Upper lobe of right lung (tissue), 1 donor: ENCODE data around the gene SDF4. TPM values are rescaled to one million over a fixed set of nuclear protein-coding genes. Genes with fewer than 3 reads are reported as not detected.

ENCODE experiments used
- ATAC-seq: fragments of 200-7000 bp; cut with Tn5 transposase; one replicate; pipeline ENCODE4 v1.9.1; 2020; ENCODE audit warnings: mild to moderate bottlenecking, moderate library complexity
- DNase-seq: peaks from one replicate; pipeline ENCODE4 v3.0.0-alpha.2; 2020
- H3K27ac ChIP-seq: fragments of 200-600 bp; one replicate; pipeline ENCODE4 v1.8.0; 2022
- H3K27me3 ChIP-seq: fragments of 200-600 bp; one replicate; pipeline ENCODE4 v1.8.0; 2022; ENCODE audit warnings: mild to moderate bottlenecking
- H3K36me3 ChIP-seq: fragments of 200-600 bp; one replicate; pipeline ENCODE4 v1.8.0; 2022
- H3K4me1 ChIP-seq: fragments of 200-600 bp; one replicate; pipeline ENCODE4 v1.8.0; 2022
- H3K4me3 ChIP-seq: fragments of 200-600 bp; one replicate; pipeline ENCODE4 v1.8.0; 2022; ENCODE audit warnings: mild to moderate bottlenecking
- H3K9me3 ChIP-seq: fragments of 200-600 bp; one replicate; pipeline ENCODE4 v1.8.0; 2022
- intact Hi-C: fragments of 100-400 bp; cut with DNase I; formaldehyde crosslinking; loops from one replicate; pipeline ENCODE4 v1.11.0; 2022
- total RNA-seq: library from RNA; stranded (reverse); fragmentation: NEBNext Ultra II Directional; extraction: Animal tissue kit (Norgen Biotek cat#: 25700); gene quantifications from one replicate; pipeline ENCODE4 v1.2.1, GENCODE V29; 2021
- TF ChIP-seq, protein P1 (sequence below): fragments of 200-600 bp; IDR thresholded peaks from one replicate; pipeline ENCODE4 v1.8.0; 2022; ENCODE audit warnings: antibody characterized with exemption
- donor health status: DM: no; HTN: yes; CAD: no; lungs with severe emphysema.

SDF4 gene
- total RNA-seq, 1 donor from 2014 or later, result 132 TPM

- ATAC-seq, result no peak
- TF ChIP-seq, protein P1, sequence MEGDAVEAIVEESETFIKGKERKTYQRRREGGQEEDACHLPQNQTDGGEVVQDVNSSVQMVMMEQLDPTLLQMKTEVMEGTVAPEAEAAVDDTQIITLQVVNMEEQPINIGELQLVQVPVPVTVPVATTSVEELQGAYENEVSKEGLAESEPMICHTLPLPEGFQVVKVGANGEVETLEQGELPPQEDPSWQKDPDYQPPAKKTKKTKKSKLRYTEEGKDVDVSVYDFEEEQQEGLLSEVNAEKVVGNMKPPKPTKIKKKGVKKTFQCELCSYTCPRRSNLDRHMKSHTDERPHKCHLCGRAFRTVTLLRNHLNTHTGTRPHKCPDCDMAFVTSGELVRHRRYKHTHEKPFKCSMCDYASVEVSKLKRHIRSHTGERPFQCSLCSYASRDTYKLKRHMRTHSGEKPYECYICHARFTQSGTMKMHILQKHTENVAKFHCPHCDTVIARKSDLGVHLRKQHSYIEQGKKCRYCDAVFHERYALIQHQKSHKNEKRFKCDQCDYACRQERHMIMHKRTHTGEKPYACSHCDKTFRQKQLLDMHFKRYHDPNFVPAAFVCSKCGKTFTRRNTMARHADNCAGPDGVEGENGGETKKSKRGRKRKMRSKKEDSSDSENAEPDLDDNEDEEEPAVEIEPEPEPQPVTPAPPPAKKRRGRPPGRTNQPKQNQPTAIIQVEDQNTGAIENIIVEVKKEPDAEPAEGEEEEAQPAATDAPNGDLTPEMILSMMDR, result no peak
- no peak overlapping the region for H3K27ac ChIP-seq
- DNase-seq, result no peak
- no peaks in the 10 kb centered on the region for H3K9me3 ChIP-seq
- H3K4me3 ChIP-seq, result no peak overlapping the region
- intact Hi-C loops, result no loop called here
- H3K4me1 ChIP-seq, result peaks cover 17% of the 10 kb centered on the region
- H3K36me3 ChIP-seq, result no peaks in the 10 kb centered on the region
- H3K27me3 ChIP-seq, result peaks cover 29% of the 10 kb centered on the region
These were observed 22.9 kb downstream of the SDF4 start for GRCh38 chr1:1208713-1209433.

- no peak overlapping the region for H3K4me3 ChIP-seq
These were observed 24.3 kb downstream of the SDF4 start for GRCh38 chr1:1207571-1207892.

GRCh38 chr1:1206966-1207531 lies 24.8 kb downstream of the SDF4 start:
- H3K27ac ChIP-seq, result no peak overlapping the region
- peaks cover 29% of the 10 kb centered on the region for H3K27me3 ChIP-seq
- TF ChIP-seq, protein P1, result no peak
- no peaks in the 10 kb centered on the region for H3K36me3 ChIP-seq
- intact Hi-C loops, result no loop called here
- H3K4me1 ChIP-seq, result peaks cover 6% of the 10 kb centered on the region
- no peak overlapping the region for H3K4me3 ChIP-seq
- DNase-seq, result no peak
- H3K9me3 ChIP-seq, result no peaks in the 10 kb centered on the region
- no peak for ATAC-seq

More at GRCh38 chr1:1207571-1207892, 24.3 kb downstream of the SDF4 start:
- ATAC-seq (no peak), DNase-seq (no peak)
- Histone ChIP-seq H3K4me1 (peaks cover 6% of the 10 kb centered on the region), H3K36me3 (no peaks in the 10 kb centered on the region), H3K27me3 (peaks cover 29% of the 10 kb centered on the region), H3K9me3 (no peaks in the 10 kb centered on the region), H3K27ac (no peak overlapping the region)
- TF ChIP-seq, protein P1, result no peak
- intact Hi-C loops, result no loop called here

DNA sequence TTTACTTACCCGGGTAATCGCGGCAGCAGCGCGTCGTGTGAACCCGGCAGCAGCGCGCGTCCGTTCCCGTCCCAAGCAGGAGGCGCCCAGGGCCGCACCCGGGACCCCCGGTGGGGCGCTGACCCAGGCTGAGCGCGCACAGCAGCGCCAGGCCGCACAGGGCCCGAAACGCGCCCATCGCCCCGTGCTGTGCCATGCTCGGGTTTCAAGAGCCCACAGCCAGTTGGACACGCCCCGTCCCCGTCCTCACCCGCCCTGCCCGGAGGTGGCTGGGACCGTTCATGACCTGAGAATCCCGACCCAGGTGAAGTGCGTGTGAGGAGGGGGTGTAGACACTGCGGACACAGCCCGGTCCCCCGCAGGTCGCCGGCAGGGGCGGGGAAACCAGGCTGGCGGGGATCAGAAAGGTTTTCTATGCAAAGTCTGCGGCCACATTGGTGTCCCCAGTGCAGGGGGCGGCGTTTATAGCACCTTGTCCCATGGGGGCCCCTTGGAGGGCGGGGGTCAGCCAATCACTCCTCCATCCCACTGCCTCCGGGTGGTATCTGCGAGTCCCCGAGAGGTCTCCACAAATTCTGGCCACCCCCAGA lies 25.3 kb downstream of the SDF4 start, which contains the start of gene TNFRSF18:
Gene TNFRSF18, minus strand, starts transcription at position 217 of the 590 bp plus-strand sequence. Its CDS starts 21 bp downstream, at position 196.
- H3K4me3 ChIP-seq, result peak within 1 kb of the TSS; percentile 36
- H3K36me3 ChIP-seq, result no peaks in the 10 kb centered on the region
- no peak for DNase-seq
- intact Hi-C loops, result no loop called here
- peak; percentile 60 for ATAC-seq
- H3K4me1 ChIP-seq, result peaks cover 6% of the 10 kb centered on the region
- H3K27ac ChIP-seq, result no peak within 1 kb of the TSS
- peaks cover 29% of the 10 kb centered on the region for H3K27me3 ChIP-seq
- H3K9me3 ChIP-seq, result no peaks in the 10 kb centered on the region
- TF ChIP-seq, protein P1, result no peak

DNA sequence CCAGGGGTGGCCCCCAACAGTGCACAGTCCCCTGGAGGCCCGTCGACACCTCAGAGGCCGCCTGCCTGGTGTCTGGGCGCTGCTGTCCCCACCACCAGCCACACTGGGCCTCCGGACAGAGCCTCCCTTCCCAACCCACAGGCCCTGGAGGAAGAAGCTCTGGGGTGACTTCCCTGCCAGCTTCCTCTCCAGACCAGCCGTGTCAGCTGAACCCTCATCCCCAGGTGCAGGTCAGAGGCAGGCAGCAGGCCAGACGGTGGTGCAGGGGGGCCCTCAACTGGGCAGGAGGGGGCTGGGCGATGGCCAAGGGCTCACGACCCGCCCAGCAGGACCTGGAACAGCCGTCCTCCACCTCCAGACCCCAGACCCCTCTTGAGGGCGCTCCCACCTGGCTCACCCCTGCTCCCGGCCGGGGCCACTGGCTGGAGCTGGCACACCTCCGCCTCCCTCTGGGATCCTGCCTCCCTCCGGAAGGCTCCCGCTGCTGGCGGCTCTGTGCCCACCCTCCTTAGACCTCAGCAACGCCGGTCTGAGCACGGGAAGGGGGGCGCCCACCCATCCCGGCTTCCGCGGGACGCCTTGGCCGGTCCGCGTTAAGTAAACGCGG lies 25.9 kb downstream of the SDF4 start:
- H3K27ac ChIP-seq, result no peak overlapping the region
- peaks cover 6% of the 10 kb centered on the region for H3K4me1 ChIP-seq
- DNase-seq (no peak), ATAC-seq (no peak)
- H3K36me3 ChIP-seq, result no peaks in the 10 kb centered on the region
- intact Hi-C loops, result no loop called here
- H3K27me3 ChIP-seq, result peaks cover 29% of the 10 kb centered on the region
- H3K4me3 ChIP-seq, result peak overlapping the region; percentile 36
- H3K9me3 ChIP-seq, result no peaks in the 10 kb centered on the region
- TF ChIP-seq, protein P1, result no peak
